Transverse colon (tissue), 4 donors: ENCODE measurements around the gene GK2. TPM values are rescaled to one million over a fixed set of nuclear protein-coding genes. Genes with fewer than 3 reads are reported as not detected.

Source experiments
- DNase-seq: peaks from one replicate; pipeline ENCODE4 v3.0.0-alpha.2; 2019
- H3K27ac ChIP-seq, 4 donors: fragments of 200-600 bp; sonication (generic); 2 replicates each; pipeline ENCODE4 v1.5.1; 2016 to 2018; ENCODE audit warnings: inconsistent platforms in 4 of 4
- H3K27me3 ChIP-seq: fragments of 200-600 bp; sonication (generic); 2 replicates; pipeline ENCODE4 v1.5.1; 2017; ENCODE audit warnings: inconsistent platforms
- H3K36me3 ChIP-seq, 4 donors: fragments of 200-600 bp; sonication (generic); 2 replicates each; pipeline ENCODE4 v1.5.1; 2017 to 2019; ENCODE audit warnings: inconsistent platforms in 4 of 4
- H3K4me1 ChIP-seq, 4 donors: fragments of 200-600 bp; sonication (generic); 2 replicates each; pipeline ENCODE4 v1.5.1; 2017 to 2020; ENCODE audit warnings: inconsistent platforms in 4 of 4
- H3K4me3 ChIP-seq, 4 donors: fragments of 200-600 bp; sonication (generic); 1 replicate in 1 of 4; 2 replicates in 3 of 4; pipeline versions ENCODE4 v1.5.1 to v1.6.1; 2017 to 2019; ENCODE audit warnings: inconsistent platforms in 4 of 4
- H3K9me3 ChIP-seq, 2 donors: fragments of 200-600 bp; sonication (generic); 2 replicates each; pipeline ENCODE4 v1.5.1; 2017 to 2019; ENCODE audit warnings: inconsistent platforms in 2 of 2
- CTCF ChIP-seq, 5 experiments: fragments of 200-600 bp in 3 of 5; fragments of 450-650 bp in 2 of 5; sonication (generic) in 3 of 5; IDR thresholded peaks; 1 replicate in 2 of 5; 2 replicates in 3 of 5; pipeline ENCODE4 v1.5.1; 2016 to 2017; ENCODE audit warnings: antibody characterized with exemption in 5 of 5, inconsistent platforms in 3 of 5, mild to moderate bottlenecking in 2 of 5, moderate library complexity in 1 of 5
- EP300 ChIP-seq: sonication (generic); formaldehyde crosslinking; IDR thresholded peaks from one replicate; pipeline ENCODE4 v1.6.1; 2017; ENCODE audit warnings: antibody characterized with exemption, low read depth
- POLR2A ChIP-seq: fragments of 450-650 bp; IDR thresholded peaks from one replicate; pipeline ENCODE4 v1.6.1; 2016; ENCODE audit warnings: antibody characterized with exemption, mild to moderate bottlenecking, moderate library complexity
- POLR2AphosphoS5 ChIP-seq, 3 donors: sonication (generic); formaldehyde crosslinking; IDR thresholded peaks; one replicate each; pipeline ENCODE4 v1.6.1; 2016; ENCODE audit warnings: antibody characterized with exemption in 3 of 3
- WGBS, 2 donors: methylation state at CpG; one replicate each; pipeline ENCODE4 v1.1.5; 2018; ENCODE audit warnings: low coverage in 1 of 2; 5-methylcytosine and 5-hydroxymethylcytosine counted together
- in situ Hi-C, 4 donors: fragments of 200-750 bp; cut with MboI; loops; one replicate each; pipeline versions ENCODE4 v1.15.0 to v1.15.1; 2017; ENCODE audit warnings: low sequenced_read_pairs in 3 of 4, low pct_ligation_motif_present in 1 of 4, low pct_unique_long_range_greater_than_20kb in 1 of 4
- intact Hi-C: fragments of 100-400 bp; cut with DNase I; formaldehyde crosslinking; loops from one replicate; pipeline ENCODE4 v1.15.1; 2023; ENCODE audit warnings: low total_unique reads
- total RNA-seq, 4 donors: library from RNA; depleted of rRNA; stranded (reverse); fragments of >200 nt; gene quantifications; one replicate each; pipeline ENCODE4 v1.1.0, GENCODE V29; 2016

Gene GK2
- not detected for total RNA-seq

GRCh38 chr4:79408063-79408462 is at the start of gene GK2:
Gene GK2 (minus strand): TSS chr4:79408228. CDS start chr4:79408200, 28 bp downstream.
- Histone ChIP-seq H3K36me3 (no peaks in the 10 kb centered on the region), H3K27ac (no peak within 1 kb of the TSS), H3K27me3 (no peaks in the 10 kb centered on the region), H3K4me1 (no peaks in the 10 kb centered on the region), H3K4me3 (no peak within 1 kb of the TSS), H3K9me3 (no peaks in the 10 kb centered on the region)
- DNase-seq: no peak
- TF ChIP-seq CTCF (IDR thresholded peaks at IDR 0.05): no peak
- TF ChIP-seq EP300: no peak
- TF ChIP-seq POLR2A: no peak
- no peak for TF ChIP-seq POLR2AphosphoS5 (IDR thresholded peaks at IDR 0.05)
- in situ Hi-C loops (no loop called here), intact Hi-C loops (no loop called here)
- WGBS, 2 donors: 91 to 94% methylated on average over 4 to 16 of the region's 16 CpGs

DNA sequence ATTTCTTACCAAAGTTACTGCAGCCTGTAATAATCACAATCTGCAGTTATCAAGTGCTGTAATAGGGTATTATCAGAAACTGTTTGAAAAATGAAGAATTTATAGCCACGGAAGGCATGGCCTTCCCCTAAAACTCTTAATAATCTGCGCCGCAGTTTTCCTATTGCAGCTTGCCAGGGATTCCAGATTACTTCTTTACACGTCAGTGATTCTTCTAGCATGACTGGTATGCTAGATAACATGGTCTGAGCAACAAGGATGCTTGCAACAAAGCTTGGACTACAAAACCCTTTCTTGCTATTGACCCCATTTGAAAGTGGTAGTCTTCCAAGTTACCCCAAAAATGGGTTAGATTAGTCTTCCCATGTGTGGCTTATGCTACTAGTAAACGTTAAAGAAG is 47.2 kb upstream of the GK2 start:
- Histone ChIP-seq H3K9me3 (no peaks in the 10 kb centered on the region), H3K36me3 (no peaks in the 10 kb centered on the region), H3K4me1 (no peaks in the 10 kb centered on the region), H3K27me3 (no peaks in the 10 kb centered on the region), H3K27ac (no peak overlapping the region), H3K4me3 (no peak overlapping the region)
- intact Hi-C loops (no loop called here), in situ Hi-C loops (no loop called here)
- TF ChIP-seq POLR2A (no peak), POLR2AphosphoS5 (IDR thresholded peaks at IDR 0.05) (no peak), CTCF (IDR thresholded peaks at IDR 0.05) (no peak), EP300 (no peak)
- WGBS, 2 donors: 54 to 60% methylated on average over 5 of the region's 5 CpGs
- no peak for DNase-seq

DNA sequence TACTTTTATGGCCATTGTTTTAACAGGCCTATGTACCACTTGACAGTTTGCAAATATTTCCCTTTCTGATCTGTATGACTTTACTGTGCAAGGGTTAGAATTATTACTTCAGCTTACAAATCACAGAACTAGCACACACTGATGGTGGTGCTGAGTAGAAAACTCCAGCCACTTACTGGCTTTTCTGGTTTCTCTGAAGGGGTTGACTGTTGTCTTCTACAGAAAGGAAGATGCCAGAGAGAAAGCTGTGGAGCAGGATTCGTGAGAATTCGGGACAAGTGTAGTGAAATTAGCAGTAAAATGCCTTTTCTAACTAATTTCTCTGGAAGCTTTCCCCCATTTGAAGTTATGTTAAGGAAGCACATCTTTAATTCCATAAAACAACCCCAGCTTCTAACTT is 46.6 kb upstream of the GK2 start:
- Histone ChIP-seq H3K4me3 (no peak overlapping the region), H3K36me3 (no peaks in the 10 kb centered on the region), H3K4me1 (no peaks in the 10 kb centered on the region), H3K27me3 (no peaks in the 10 kb centered on the region), H3K27ac (no peak overlapping the region), H3K9me3 (no peaks in the 10 kb centered on the region)
- TF ChIP-seq POLR2A (no peak), POLR2AphosphoS5 (IDR thresholded peaks at IDR 0.05) (no peak), EP300 (no peak), CTCF (IDR thresholded peaks at IDR 0.05) (no peak)
- 77 to 100% methylated on average over 1 to 2 of the region's 2 CpGs for WGBS, 2 donors
- in situ Hi-C loops (no loop called here), intact Hi-C loops (no loop called here)
- DNase-seq: no peak

- intact Hi-C loops: no loop called here
- Histone ChIP-seq H3K27me3 (no peaks in the 10 kb centered on the region), H3K27ac (no peak overlapping the region), H3K36me3 (no peaks in the 10 kb centered on the region), H3K4me3 (no peak overlapping the region), H3K9me3 (no peaks in the 10 kb centered on the region), H3K4me1 (no peaks in the 10 kb centered on the region)
- in situ Hi-C loops: no loop called here
- no peak for TF ChIP-seq POLR2A
- no peak for TF ChIP-seq POLR2AphosphoS5 (IDR thresholded peaks at IDR 0.05)
- TF ChIP-seq CTCF (IDR thresholded peaks at IDR 0.05): no peak
- no peak for TF ChIP-seq EP300
- 60 to 76% methylated on average over 2 of the region's 2 CpGs for WGBS, 2 donors
- no peak for DNase-seq
Observed at GRCh38 chr4:79450053-79450452, 42.0 kb upstream of the GK2 start.
